GM12892 (cell line): ENCODE data around the gene GNA12. TPM values are rescaled to one million over a fixed set of nuclear protein-coding genes. Genes with fewer than 3 reads are reported as not detected.

Source experiments
- DNase-seq: peaks from one replicate; pipeline ENCODE4 v3.0.0; 2011; ENCODE audit not compliant: insufficient read length
- FAIRE-seq: peaks from 2 replicates; lab custom pipeline; 2011; peaks lifted over from hg19 to GRCh38; lab: Jason Lieb, UNC
- POLR2A ChIP-seq: IDR thresholded peaks from 2 replicates; pipeline ENCODE4 v1.6.1; 2011; ENCODE audit warnings: low read depth, low read length, control low read depth
- POLR2AphosphoS5 ChIP-seq: IDR thresholded peaks from 2 replicates; pipeline ENCODE4 v1.6.1; 2011; ENCODE audit warnings: low read depth, low read length, control low read depth
- TAF1 ChIP-seq: IDR thresholded peaks from 2 replicates; pipeline ENCODE4 v1.6.1; 2011; ENCODE audit warnings: low read depth, mild to moderate bottlenecking, control low read depth, low read length, borderline replicate concordance
- polyA plus RNA-seq: library from polyadenylated mRNA; unstranded; fragments of >200 nt; gene quantifications from one replicate; pipeline ENCODE4 v1.2.1, GENCODE V29; 2012; ENCODE audit warnings: missing spikeins, inconsistent platforms; ENCODE audit not compliant: missing spikeins

Gene GNA12, protein sequence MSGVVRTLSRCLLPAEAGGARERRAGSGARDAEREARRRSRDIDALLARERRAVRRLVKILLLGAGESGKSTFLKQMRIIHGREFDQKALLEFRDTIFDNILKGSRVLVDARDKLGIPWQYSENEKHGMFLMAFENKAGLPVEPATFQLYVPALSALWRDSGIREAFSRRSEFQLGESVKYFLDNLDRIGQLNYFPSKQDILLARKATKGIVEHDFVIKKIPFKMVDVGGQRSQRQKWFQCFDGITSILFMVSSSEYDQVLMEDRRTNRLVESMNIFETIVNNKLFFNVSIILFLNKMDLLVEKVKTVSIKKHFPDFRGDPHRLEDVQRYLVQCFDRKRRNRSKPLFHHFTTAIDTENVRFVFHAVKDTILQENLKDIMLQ
- 14.9 TPM for polyA plus RNA-seq

DNA sequence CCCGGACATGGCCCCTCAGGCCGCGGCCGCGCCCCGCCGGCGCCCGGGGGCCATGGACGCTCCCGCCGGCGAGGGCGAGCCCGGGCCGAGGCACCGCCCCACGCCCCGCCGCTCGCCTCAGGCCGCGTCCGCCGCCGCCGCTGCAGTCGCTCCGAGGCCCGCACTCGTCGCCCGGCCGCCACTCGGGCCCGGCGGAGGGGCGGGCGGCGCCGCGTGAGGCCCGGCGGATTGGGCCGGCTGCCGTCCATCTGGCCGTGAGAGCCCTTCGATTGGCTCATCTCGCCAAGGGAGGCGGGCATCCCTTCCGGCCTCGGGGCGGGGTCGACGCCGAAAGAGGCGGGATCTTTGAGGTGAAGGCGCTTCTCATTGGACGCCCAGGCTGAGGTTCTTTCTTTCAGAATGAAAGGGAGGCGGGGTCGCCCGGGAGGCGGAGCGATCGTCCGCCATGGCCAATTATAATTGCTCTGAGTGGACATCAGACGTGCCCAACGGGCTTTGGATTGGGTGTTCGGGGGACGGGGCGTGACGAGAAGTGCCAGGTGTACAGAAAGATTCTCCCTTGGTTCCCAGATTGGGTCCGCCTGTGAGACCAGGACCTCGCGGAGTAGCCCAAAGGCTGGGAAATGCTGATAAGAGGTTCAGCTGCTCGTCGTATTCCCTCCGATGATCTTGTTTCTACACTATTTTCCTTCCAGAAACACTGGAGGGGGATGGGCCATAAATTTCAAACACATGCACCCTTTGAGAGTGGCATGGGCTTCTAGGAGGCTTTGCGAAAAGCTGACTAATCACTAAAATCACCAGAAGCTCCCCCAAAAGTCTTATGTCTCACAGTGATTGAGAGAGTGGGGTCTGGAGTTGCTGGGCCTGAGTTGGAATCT, at the start of gene GNA12:
TSS of gene GNA12 (minus strand) at position 156 of the 881 bp plus-strand sequence. CDS start at position 9, 147 bp downstream.
- DNase-seq = peak; percentile 98
- FAIRE-seq = peak; percentile 97
- TF ChIP-seq TAF1 = no peak
- TF ChIP-seq POLR2A = peak; percentile 31; the same call in 1 of the 2 replicates
- TF ChIP-seq POLR2AphosphoS5 = no peak

DNA sequence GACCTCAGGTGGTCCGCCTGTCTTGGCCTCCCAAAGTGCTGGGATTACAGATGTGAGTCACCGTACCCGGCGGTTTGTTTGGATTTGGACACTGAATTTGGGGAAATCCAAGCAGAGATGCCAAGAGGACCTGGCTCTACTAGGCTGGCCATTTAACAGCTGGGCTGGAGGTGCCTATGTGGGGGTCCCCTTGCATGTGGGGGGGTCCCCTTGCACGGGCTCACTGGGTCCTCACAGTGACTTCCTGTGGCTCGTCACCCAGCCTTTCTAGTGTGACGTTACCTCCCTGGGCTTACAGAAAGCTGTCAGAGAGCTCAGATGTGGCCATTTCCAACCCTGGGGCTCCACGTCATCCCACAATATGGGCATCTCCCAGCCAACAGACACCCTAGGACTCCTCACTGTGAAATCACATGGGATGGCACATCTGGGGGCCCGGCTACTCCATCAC, 49.3 kb upstream of the GNA12 start:
- FAIRE-seq = peak; percentile 64
- TF ChIP-seq TAF1 (no peak), POLR2A (no peak), POLR2AphosphoS5 (no peak)
- DNase-seq = no peak

DNA sequence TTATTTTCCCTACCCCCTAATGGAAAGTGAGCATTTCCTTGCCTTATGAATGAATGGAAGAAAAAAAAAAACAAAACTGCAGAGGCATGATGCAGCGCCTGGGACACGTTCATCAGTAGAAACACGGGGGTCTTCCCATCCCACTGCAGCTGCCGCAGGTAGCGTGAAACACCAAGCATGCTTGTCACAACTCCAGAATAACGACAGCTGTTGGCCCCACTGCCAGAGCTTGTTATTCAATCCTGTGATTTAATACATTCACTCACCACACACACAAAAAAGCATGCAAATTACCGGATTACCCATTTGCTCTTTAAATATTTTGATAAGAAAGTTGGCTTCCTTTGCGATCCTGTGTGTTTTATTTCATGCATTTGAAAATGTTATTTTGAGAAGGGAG, 48.4 kb upstream of the GNA12 start:
- no peak for DNase-seq
- peak; percentile 51 for FAIRE-seq
- TF ChIP-seq TAF1 (no peak), POLR2A (no peak), POLR2AphosphoS5 (no peak)

DNA sequence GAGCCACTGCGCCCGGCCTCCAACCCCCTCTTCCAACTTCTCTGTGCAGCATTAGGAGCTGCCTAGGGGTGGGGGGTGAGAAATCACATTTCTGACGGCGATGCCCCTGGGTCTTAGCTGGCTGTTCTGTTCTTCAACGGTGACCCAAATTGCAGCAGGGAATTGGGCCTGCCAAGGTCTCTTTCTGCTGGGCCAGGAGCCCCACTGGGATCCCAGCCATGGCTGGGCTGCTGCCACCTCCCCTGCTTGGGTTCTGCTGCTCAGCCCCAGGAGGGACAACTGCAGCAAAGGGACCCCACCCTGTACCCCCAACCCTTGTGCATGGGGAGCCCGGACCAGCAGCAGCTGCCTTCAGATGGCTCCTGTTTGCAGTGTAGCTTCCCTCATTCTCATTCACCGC, 43.7 kb upstream of the GNA12 start:
- TF ChIP-seq POLR2A = no peak
- TF ChIP-seq POLR2AphosphoS5 = no peak
- TF ChIP-seq TAF1 = no peak
- no peak for DNase-seq
- no peak for FAIRE-seq

DNA sequence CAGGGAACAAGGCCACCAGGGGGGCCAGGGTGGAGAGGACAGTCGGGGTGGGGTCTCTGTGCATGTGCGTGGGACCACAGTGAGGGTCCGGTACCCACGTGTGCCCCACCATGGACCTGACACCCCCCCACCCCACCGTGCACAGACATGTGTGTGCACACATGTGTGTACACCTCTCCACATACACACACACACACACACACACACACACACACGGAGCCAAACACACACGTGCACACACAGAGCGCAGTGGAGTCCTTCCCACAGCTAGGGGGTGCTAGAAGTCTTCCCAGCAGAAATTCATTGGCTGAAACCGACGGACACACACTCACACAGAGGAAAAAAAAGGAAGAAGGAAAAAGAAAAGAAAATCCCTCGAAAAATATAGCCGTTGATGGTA, 42.8 kb upstream of the GNA12 start:
- DNase-seq (peak; percentile 70), FAIRE-seq (peak; percentile 93)
- TF ChIP-seq POLR2AphosphoS5 (no peak), TAF1 (no peak), POLR2A (no peak)

DNA sequence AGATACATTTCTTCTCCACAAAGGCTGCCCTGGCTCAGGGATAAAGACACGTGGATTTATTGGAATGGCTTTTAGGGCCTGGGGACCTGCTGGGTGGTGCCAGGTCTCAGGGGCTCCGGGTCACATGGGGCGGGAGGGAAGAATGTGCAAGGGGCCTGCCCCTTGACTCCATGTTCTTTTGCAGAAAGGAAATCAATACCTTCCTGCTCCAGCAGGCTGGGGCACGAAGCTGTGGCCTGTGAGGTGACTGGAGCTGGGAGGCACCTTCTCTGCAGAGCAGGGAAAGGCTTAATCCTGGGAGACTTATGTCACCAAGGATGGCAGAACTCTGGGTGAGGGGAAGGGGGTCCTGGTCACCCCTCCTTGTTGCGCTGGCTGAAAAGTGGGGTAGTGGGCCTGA, 42.3 kb upstream of the GNA12 start:
- TF ChIP-seq POLR2A (no peak), TAF1 (no peak), POLR2AphosphoS5 (no peak)
- FAIRE-seq (no peak), DNase-seq (no peak)

DNA sequence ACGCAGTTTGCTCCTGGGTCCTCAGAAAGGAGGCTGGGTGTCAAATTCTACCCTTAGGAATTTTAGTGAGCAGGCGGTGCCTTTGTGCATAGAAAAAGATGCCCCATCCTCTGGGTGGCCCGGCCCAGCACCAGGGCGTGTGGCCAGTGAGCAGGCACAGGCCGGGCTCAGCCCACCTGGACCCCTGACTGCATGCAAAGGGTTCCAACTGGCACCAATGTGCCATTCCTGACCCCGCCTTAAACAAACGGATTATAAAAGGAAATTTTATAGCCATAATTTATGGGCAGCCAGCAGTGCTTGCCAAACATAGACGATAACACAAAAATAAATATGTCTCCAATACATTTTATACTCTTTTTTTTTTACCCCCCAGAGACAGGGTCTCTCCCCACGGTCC, 40.1 kb upstream of the GNA12 start:
- TF ChIP-seq TAF1 = no peak
- no peak for TF ChIP-seq POLR2AphosphoS5
- no peak for TF ChIP-seq POLR2A
- DNase-seq (no peak), FAIRE-seq (no peak)

DNA sequence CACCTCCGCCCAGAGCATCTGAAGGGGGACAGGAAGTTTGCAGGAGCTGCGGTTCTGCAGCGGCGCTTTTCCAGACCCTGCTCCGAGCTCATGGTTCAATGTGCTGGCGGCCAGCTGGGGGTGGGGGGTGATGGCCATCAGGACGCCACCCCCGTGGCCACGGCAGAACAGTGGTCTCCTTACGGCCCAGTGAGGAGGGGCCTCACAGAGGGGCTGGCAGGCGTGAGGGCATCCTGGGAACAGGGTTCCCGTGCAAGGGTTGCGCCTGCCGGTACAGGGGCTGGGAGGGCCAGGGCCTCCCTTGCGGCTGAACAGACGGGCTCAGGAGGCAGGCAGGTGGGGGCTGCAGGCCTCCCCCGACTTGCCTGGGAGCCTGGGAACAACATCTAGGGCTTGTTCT, 39.0 kb upstream of the GNA12 start:
- no peak for FAIRE-seq
- TF ChIP-seq POLR2AphosphoS5 = no peak
- no peak for TF ChIP-seq POLR2A
- TF ChIP-seq TAF1 = no peak

DNA sequence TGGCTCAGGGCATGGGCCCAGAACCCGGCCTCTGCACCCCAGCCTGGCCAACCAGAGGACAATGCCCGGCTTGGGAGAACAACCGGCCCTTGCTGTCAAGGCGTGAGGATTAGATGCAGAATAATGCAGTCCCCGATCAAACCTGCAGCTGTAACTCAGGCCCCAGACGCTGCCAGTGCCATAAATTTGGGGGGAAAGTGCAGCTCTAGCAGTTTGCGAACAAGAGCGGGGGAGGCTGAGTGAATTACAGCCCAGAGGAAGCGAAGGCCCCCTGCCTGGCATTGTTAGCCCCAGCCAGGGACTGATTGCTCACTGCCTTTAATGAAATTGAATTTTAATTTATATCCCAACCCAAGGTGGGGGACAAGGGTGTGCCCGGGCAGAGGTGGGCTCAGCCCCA, 38.0 kb upstream of the GNA12 start:
- DNase-seq (no peak), FAIRE-seq (no peak)
- TF ChIP-seq TAF1 (no peak), POLR2A (no peak), POLR2AphosphoS5 (no peak)

More for the DNA sequence above, 39.0 kb upstream of the GNA12 start:
- DNase-seq = no peak

DNA sequence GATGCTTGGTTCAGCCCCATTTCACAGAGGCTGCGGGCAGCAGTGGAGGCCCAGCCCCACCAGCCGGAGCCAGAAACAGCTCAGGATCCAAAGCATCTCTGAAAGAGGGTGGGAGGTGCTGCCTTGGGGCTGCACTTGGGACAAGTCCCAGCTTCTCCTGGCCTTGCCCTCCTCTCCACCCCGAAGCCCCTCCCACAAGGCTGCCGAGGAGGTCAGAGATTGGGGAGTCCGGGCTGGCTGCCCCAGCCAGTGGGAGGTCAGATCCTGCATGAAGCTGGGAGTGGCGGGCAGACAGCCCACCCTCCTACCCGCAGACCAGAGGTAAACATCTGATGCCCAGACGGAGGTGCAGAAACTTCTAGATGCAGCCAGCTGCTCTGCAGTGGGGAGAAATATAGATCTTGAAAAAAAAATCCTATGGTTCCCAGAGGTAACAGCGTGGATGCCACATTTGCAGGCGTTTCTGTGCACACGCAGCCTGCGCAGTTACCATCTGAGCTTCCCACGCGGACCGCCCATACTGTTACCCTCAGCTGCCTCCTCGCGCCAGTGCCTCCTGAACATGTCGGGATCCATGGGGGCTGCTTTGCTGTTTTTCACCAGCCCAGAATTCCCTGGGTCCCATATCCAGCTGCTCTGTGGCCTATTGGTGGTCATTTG, 36.9 kb upstream of the GNA12 start:
- no peak for FAIRE-seq
- DNase-seq = no peak
- no peak for TF ChIP-seq POLR2AphosphoS5
- no peak for TF ChIP-seq TAF1
- no peak for TF ChIP-seq POLR2A

DNA sequence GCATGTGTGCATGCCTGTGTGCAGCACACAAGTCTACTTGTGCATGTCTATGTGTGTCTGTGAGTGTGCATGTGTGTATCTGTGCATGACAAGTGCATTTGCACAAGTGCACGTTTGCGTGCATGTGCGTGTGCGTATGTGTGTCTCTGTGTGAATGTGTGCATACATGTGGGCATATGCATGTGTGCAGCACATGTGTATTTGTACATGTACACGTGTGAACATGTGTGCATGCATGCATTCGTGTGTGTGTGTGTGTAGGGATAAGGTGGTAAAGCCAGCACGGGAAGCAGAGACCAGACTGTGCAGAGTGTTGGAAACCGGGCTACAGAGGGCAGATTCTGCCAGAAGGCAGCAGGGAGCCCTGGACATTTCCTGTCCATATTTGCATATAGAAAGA, 35.9 kb upstream of the GNA12 start:
- DNase-seq (no peak), FAIRE-seq (no peak)
- TF ChIP-seq POLR2A (no peak), TAF1 (no peak), POLR2AphosphoS5 (no peak)

DNA sequence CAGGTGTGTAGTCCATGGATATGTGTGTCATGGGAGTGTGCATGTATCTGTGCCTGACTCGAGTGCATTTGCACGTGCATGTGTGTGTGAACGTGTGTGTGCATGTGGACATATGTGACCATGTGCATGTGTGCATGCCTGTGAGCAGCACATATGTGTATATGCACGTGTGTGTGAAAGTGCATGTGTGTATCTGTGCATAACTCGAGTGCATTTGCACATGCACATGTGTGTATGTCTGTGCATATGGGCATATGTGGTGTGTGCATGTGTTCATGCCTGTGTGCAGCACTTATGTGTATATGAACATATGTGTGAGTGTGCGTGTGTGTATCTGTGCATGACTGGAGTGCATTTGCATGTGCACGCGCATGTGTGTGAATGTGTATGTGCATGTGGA, 35.2 kb upstream of the GNA12 start:
- FAIRE-seq (no peak), DNase-seq (no peak)
- TF ChIP-seq POLR2AphosphoS5 (no peak), POLR2A (no peak), TAF1 (no peak)
